Naive B cell (primary cell): ENCODE measurements around the gene POMGNT2. TPM values are rescaled to one million over a fixed set of nuclear protein-coding genes. Genes with fewer than 3 reads are reported as not detected.

ENCODE experiments used
- ATAC-seq, 2 donors: fragments of 150-1000 bp; cut with Tn5 transposase; 2 replicates each; pipeline ENCODE4 v1.10.0; 2021; ENCODE audit warnings: low read depth in 2 of 2, mild to moderate bottlenecking in 2 of 2, moderate library complexity in 2 of 2
- DNase-seq: peaks from one replicate; pipeline ENCODE4 v3.0.0; 2022
- H3K27ac Mint-ChIP-seq, 6 donors: one replicate each; pipeline ENCODE4 v1.8.0; 2020 to 2022; ENCODE audit warnings: mild to moderate bottlenecking in 6 of 6, mixed read lengths in 6 of 6, moderate library complexity in 5 of 6, inconsistent platforms in 2 of 6
- H3K27me3 Mint-ChIP-seq, 3 donors: one replicate each; pipeline ENCODE4 v1.8.0; 2021 to 2022; ENCODE audit warnings: mixed read lengths in 3 of 3, mild to moderate bottlenecking in 1 of 3
- H3K36me3 Mint-ChIP-seq, 2 donors: one replicate each; pipeline ENCODE4 v1.8.0; 2020 to 2022; ENCODE audit warnings: mixed read lengths in 2 of 2, inconsistent platforms in 1 of 2, mild to moderate bottlenecking in 1 of 2
- H3K4me1 Mint-ChIP-seq, 3 donors: one replicate each; pipeline ENCODE4 v1.8.0; 2020 to 2022; ENCODE audit warnings: mixed read lengths in 3 of 3, inconsistent platforms in 1 of 3, mild to moderate bottlenecking in 1 of 3, moderate library complexity in 1 of 3
- H3K4me3 Mint-ChIP-seq, 8 donors: one replicate each; pipeline ENCODE4 v1.8.0; 2020 to 2022; ENCODE audit warnings: mild to moderate bottlenecking in 8 of 8, mixed read lengths in 8 of 8, moderate library complexity in 8 of 8, inconsistent platforms in 2 of 8
- H3K9me3 Mint-ChIP-seq, 7 donors: one replicate each; pipeline ENCODE4 v1.8.0; 2020 to 2022; ENCODE audit warnings: mixed read lengths in 7 of 7, mild to moderate bottlenecking in 5 of 7, inconsistent platforms in 2 of 7, moderate library complexity in 1 of 7
- polyA plus RNA-seq, 6 donors: library from polyadenylated mRNA; unstranded; fragments of 300-500 nt; fragmentation: Illumina TruSeq; gene quantifications; one replicate each; pipeline ENCODE4 v1.2.3, GENCODE V29; 2021; ENCODE audit warnings: low read depth in 6 of 6

Gene POMGNT2
- polyA plus RNA-seq, 6 donors from 2014 or later = 2.9 to 7.4 (median 6.1) TPM; not detected in 1

- peaks cover 14 to 29% of the 10 kb centered on the region in 2 donors for H3K36me3 Mint-ChIP-seq
- no peaks in the 10 kb centered on the region for H3K4me1 Mint-ChIP-seq
- DNase-seq = no peak
- no peak overlapping the region for H3K4me3 Mint-ChIP-seq
- peaks cover 19 to 60% (median 36%) of the 10 kb centered on the region in 7 donors for H3K9me3 Mint-ChIP-seq
- H3K27me3 Mint-ChIP-seq = peaks cover 0 to 11% (median 3%) of the 10 kb centered on the region in 3 donors
- ATAC-seq = no peak
- H3K27ac Mint-ChIP-seq = no peak overlapping the region
Observed at GRCh38 chr3:43043071-43043766, 62.7 kb downstream of the POMGNT2 start.

GRCh38 chr3:43041517-43041916 is 64.4 kb downstream of the POMGNT2 start:
- no peak for DNase-seq
- Mint-ChIP-seq H3K27me3 (peaks cover 0 to 3% (median 0%) of the 10 kb centered on the region in 3 donors), H3K4me1 (no peaks in the 10 kb centered on the region), H3K27ac (no peak overlapping the region), H3K4me3 (no peak overlapping the region), H3K9me3 (peaks cover 9 to 43% (median 24%) of the 10 kb centered on the region in 7 donors), H3K36me3 (peaks cover 14 to 18% of the 10 kb centered on the region in 2 donors)
- ATAC-seq = no peak

- no peak overlapping the region for H3K4me3 Mint-ChIP-seq
- no peak for ATAC-seq
Observed at GRCh38 chr3:43038010-43038409, 67.9 kb downstream of the POMGNT2 start.

GRCh38 chr3:43036621-43037423 is 69.1 kb downstream of the POMGNT2 start:
- no peak for ATAC-seq
- no peak overlapping the region for H3K27ac Mint-ChIP-seq

More at GRCh38 chr3:43038010-43038409, 67.9 kb downstream of the POMGNT2 start:
- Mint-ChIP-seq H3K36me3 (peaks cover 0 to 4% of the 10 kb centered on the region in 2 donors), H3K9me3 (peaks cover 0 to 8% (median 2%) of the 10 kb centered on the region in 7 donors), H3K27me3 (peaks cover 0 to 15% (median 3%) of the 10 kb centered on the region in 3 donors), H3K4me1 (no peaks in the 10 kb centered on the region), H3K27ac (no peak overlapping the region)
- DNase-seq = no peak

GRCh38 chr3:43035801-43036365 is 70.0 kb downstream of the POMGNT2 start:
- no peak overlapping the region for H3K4me3 Mint-ChIP-seq
- no peaks in the 10 kb centered on the region for H3K4me1 Mint-ChIP-seq
- H3K9me3 Mint-ChIP-seq = no peaks in the 10 kb centered on the region

More at GRCh38 chr3:43036621-43037423, 69.1 kb downstream of the POMGNT2 start:
- peaks cover 0 to 6% (median 1%) of the 10 kb centered on the region in 7 donors for H3K9me3 Mint-ChIP-seq
- peaks cover 0 to 4% of the 10 kb centered on the region in 2 donors for H3K36me3 Mint-ChIP-seq
- peaks cover 0 to 15% (median 0%) of the 10 kb centered on the region in 3 donors for H3K27me3 Mint-ChIP-seq
- no peak for DNase-seq
- no peaks in the 10 kb centered on the region for H3K4me1 Mint-ChIP-seq
- no peak overlapping the region for H3K4me3 Mint-ChIP-seq

GRCh38 chr3:43034911-43035310 is 71.0 kb downstream of the POMGNT2 start:
- DNase-seq (no peak), ATAC-seq (no peak)
- no peak overlapping the region for H3K4me3 Mint-ChIP-seq
- H3K27me3 Mint-ChIP-seq = peaks cover 0 to 15% (median 0%) of the 10 kb centered on the region in 3 donors
- no peak overlapping the region for H3K27ac Mint-ChIP-seq
- H3K36me3 Mint-ChIP-seq = no peaks in the 10 kb centered on the region
- H3K4me1 Mint-ChIP-seq = no peaks in the 10 kb centered on the region
- no peaks in the 10 kb centered on the region for H3K9me3 Mint-ChIP-seq

More at GRCh38 chr3:43035801-43036365, 70.0 kb downstream of the POMGNT2 start:
- no peak overlapping the region for H3K27ac Mint-ChIP-seq
- H3K27me3 Mint-ChIP-seq = peaks cover 0 to 15% (median 0%) of the 10 kb centered on the region in 3 donors
- ATAC-seq = no peak
- no peaks in the 10 kb centered on the region for H3K36me3 Mint-ChIP-seq
- no peak for DNase-seq

GRCh38 chr3:43034200-43034599 is 71.7 kb downstream of the POMGNT2 start:
- Mint-ChIP-seq H3K27ac (no peak overlapping the region), H3K27me3 (peaks cover 0 to 15% (median 0%) of the 10 kb centered on the region in 3 donors), H3K9me3 (no peaks in the 10 kb centered on the region), H3K4me1 (no peaks in the 10 kb centered on the region), H3K4me3 (no peak overlapping the region), H3K36me3 (no peaks in the 10 kb centered on the region)
- ATAC-seq = no peak
- no peak for DNase-seq

- no peak overlapping the region for H3K4me3 Mint-ChIP-seq
- H3K27ac Mint-ChIP-seq = no peak overlapping the region
- ATAC-seq = no peak
- H3K27me3 Mint-ChIP-seq = peaks cover 0 to 15% (median 0%) of the 10 kb centered on the region in 3 donors
- H3K4me1 Mint-ChIP-seq = no peaks in the 10 kb centered on the region
- no peak for DNase-seq
- no peaks in the 10 kb centered on the region for H3K9me3 Mint-ChIP-seq
- H3K36me3 Mint-ChIP-seq = no peaks in the 10 kb centered on the region
Observed at GRCh38 chr3:43032646-43033628, 72.9 kb downstream of the POMGNT2 start.

GRCh38 chr3:43031889-43032545 is 73.9 kb downstream of the POMGNT2 start:
- Mint-ChIP-seq H3K27ac (no peak overlapping the region), H3K27me3 (peaks cover 0 to 15% (median 0%) of the 10 kb centered on the region in 3 donors), H3K4me3 (no peak overlapping the region), H3K4me1 (no peaks in the 10 kb centered on the region), H3K36me3 (no peaks in the 10 kb centered on the region), H3K9me3 (no peaks in the 10 kb centered on the region)
- no peak for DNase-seq
- no peak for ATAC-seq

- Mint-ChIP-seq H3K27me3 (peaks cover 0 to 15% (median 0%) of the 10 kb centered on the region in 3 donors), H3K36me3 (no peaks in the 10 kb centered on the region), H3K4me3 (no peak overlapping the region), H3K27ac (no peak overlapping the region), H3K9me3 (no peaks in the 10 kb centered on the region), H3K4me1 (no peaks in the 10 kb centered on the region)
- DNase-seq = no peak
- ATAC-seq = no peak
Observed at GRCh38 chr3:43031485-43031884, 74.4 kb downstream of the POMGNT2 start.

GRCh38 chr3:43030162-43030935 is 75.5 kb downstream of the POMGNT2 start:
- Mint-ChIP-seq H3K27me3 (peaks cover 0 to 16% (median 0%) of the 10 kb centered on the region in 3 donors), H3K27ac (no peak overlapping the region), H3K36me3 (no peaks in the 10 kb centered on the region), H3K4me3 (no peak overlapping the region), H3K4me1 (no peaks in the 10 kb centered on the region), H3K9me3 (no peaks in the 10 kb centered on the region)
- no peak for ATAC-seq
- no peak for DNase-seq
